ENCODE data around the gene ZSWIM8.

ZSWIM8 gene

DNA sequence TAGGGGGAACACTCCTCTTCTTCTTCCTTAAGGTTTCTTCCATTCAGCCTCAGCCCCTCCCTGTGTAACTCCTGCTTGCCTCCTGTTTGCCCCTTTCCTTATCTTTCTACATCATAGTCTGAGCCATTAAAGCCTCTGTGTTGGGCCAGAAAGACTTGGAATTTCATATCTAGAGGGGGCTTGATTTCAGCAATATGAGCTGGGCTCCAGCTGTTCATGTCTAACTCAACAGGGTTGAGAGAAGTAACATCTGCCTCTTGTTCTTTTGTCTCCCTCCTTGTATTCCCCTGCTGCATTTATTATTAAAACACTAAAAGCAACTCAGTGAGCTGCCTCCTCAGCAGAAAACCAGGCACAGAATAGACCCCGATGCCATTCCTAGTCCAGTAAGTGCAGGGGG lies 23.6 kb upstream of the ZSWIM8 start:
- CTCF ChIA-PET = interaction anchor here (1.8 to 2.7 kb wide), 2 partner anchors 10 to 15 kb away, joined by 5 to 10 read pairs; a partner anchor contains a TSS
- DNase-seq (ENCODE audit: extremely low spot score) = no peak
- TF ChIP-seq, protein P1, sequence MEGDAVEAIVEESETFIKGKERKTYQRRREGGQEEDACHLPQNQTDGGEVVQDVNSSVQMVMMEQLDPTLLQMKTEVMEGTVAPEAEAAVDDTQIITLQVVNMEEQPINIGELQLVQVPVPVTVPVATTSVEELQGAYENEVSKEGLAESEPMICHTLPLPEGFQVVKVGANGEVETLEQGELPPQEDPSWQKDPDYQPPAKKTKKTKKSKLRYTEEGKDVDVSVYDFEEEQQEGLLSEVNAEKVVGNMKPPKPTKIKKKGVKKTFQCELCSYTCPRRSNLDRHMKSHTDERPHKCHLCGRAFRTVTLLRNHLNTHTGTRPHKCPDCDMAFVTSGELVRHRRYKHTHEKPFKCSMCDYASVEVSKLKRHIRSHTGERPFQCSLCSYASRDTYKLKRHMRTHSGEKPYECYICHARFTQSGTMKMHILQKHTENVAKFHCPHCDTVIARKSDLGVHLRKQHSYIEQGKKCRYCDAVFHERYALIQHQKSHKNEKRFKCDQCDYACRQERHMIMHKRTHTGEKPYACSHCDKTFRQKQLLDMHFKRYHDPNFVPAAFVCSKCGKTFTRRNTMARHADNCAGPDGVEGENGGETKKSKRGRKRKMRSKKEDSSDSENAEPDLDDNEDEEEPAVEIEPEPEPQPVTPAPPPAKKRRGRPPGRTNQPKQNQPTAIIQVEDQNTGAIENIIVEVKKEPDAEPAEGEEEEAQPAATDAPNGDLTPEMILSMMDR (IDR thresholded peaks at IDR 0.05; ENCODE audit: control extremely low read depth, extremely low read depth, low read depth, missing control alignments) = no peak
- POLR2A ChIA-PET = interaction anchor here (2.2 kb wide), 1 partner anchor 9 kb away, joined by 6 read pairs; no protein-coding TSS in a partner anchor

DNA sequence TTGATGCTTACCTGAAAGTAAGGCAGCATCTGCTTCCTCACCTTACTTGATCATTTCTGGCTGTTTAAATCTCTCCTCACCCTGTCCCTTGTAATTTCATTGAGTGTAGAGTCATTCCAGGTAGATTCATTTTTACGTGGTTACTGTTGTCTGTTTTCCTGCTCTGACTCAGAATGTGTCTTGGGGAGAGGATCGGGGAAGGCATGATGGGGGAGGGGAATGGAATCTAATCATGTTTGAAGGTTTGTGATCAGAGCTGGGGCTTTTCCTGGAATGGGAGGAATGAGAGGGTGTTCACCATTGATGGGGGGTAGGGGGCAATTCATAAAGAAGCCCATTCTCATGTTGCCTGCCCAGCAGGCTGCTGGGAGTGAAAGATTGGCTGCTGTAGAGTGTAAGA lies 22.5 kb upstream of the ZSWIM8 start:
- ChIA-PET POLR2A (interaction anchor here (0.6 to 2.2 kb wide), 3 partner anchors 10 to 108 kb away, joined by 6 to 10 read pairs (median 9); a partner anchor contains a TSS), CTCF (interaction anchor here (1.0 to 2.7 kb wide), 3 partner anchors 9 to 33 kb away, joined by 3 to 10 read pairs (median 5); a partner anchor contains a TSS)
- TF ChIP-seq, protein P1 (IDR thresholded peaks at IDR 0.05; ENCODE audit: control extremely low read depth, extremely low read depth, low read depth, missing control alignments) = no peak
- no peak for DNase-seq (ENCODE audit: extremely low spot score)

DNA sequence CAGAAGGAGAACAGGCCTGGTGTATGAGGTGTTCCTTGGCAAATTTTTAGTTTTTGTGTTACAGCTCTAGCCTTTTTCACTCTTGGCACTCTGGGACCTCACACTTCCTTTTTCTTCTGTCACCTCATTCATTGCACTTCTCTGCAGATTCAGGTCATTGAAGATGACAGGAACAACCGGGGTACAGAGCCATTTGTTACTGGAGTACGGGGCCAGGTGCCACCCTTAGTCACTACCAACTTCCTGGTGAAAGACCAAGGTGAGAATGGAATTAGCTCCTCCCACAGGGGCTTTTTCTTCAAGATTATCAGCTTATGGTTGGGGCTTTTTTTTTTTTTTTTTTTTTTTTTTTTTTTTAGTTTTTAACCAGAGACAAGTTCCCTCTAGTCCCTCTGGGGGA lies 22.1 kb upstream of the ZSWIM8 start:
- CTCF ChIA-PET = interaction anchor here (1.0 to 2.7 kb wide), 3 partner anchors 9 to 33 kb away, joined by 3 to 10 read pairs (median 5); a partner anchor contains a TSS
- TF ChIP-seq, protein P1 (IDR thresholded peaks at IDR 0.05; ENCODE audit: control extremely low read depth, extremely low read depth, low read depth, missing control alignments) = no peak
- POLR2A ChIA-PET = interaction anchor here (0.6 to 2.2 kb wide), 3 partner anchors 9 to 109 kb away, joined by 6 to 10 read pairs (median 9); a partner anchor contains a TSS
- no peak for DNase-seq (ENCODE audit: extremely low spot score)

DNA sequence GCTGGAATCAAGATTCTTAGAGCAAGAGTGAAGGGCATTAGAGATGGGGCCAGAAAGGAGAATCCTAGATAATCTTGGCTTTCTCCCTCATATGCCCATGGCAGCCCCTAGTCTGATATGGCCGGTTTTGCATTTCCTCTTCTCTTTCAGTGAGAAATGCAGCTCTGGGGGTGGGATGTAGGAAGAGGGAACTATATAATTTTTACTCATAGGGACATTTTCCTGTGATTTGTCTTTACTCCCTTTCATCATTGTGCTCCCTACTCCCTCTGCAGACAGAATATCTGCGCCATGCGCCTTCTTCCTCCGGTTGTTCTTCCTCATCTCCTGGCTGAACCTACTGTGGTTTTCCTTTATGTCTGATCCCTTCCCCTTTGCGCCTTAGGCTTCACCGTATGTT lies 20.3 kb upstream of the ZSWIM8 start:
- TF ChIP-seq, protein P1 (IDR thresholded peaks at IDR 0.05; ENCODE audit: control extremely low read depth, extremely low read depth, low read depth, missing control alignments) = no peak
- ChIA-PET CTCF (interaction anchor here (1.2 kb wide), 1 partner anchor 18 kb away, joined by 3 read pairs; no protein-coding TSS in a partner anchor), POLR2A (no interaction called here)
- DNase-seq (ENCODE audit: extremely low spot score) = no peak

DNA sequence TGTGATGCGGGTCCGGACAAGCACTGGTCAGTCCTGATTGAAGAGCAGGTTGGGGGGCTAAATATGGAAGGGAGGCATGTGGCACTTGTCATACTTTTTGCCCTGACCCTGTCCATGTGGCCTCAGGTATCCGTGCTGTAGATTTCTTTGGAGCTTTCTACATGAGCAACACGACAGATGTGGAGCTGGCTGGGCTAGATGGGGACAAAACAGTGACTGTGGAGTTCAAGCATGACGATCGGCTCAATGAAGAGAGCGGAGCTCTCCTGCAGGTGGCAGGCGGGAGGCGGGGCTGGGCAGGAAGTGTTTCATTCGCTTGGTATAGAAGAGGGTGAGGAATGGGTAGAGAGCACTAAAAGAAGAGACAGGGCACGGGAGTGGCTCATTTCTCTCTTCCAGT lies 16.5 kb upstream of the ZSWIM8 start:
- TF ChIP-seq, protein P1 (IDR thresholded peaks at IDR 0.05; ENCODE audit: control extremely low read depth, extremely low read depth, low read depth, missing control alignments) = peak; percentile 31
- CTCF ChIA-PET = interaction anchor here (0.7 to 6.4 kb wide), 7 partner anchors 9 to 52 kb away, joined by 3 to 32 read pairs (median 3); partner anchors contain the start of gene CHCHD1
- POLR2A ChIA-PET = interaction anchor here (0.8 to 1.7 kb wide), 3 partner anchors 9 to 21 kb away, joined by 3 to 8 read pairs (median 5); no protein-coding TSS in a partner anchor
- DNase-seq (ENCODE audit: extremely low spot score) = peak; percentile 40

DNA sequence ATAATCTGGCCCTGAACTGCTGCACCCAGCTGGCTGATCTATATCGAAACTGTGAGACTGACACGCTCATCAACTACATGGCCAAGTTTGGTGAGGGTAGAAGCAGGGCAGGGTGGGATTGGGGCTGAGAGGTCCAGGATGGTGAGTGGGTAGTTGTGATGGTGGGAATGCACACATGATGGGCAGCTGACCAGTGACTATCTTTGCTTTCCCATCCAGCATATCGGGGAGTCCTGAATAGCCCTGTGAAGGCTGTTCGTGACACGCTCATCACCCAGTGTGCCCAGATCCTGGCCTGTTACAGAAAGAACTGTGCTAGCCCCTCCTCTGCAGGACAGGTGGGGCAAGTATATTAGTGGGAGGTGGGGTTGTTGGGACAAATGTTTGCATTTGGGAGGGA lies 16.0 kb upstream of the ZSWIM8 start:
- CTCF ChIA-PET = interaction anchor here (0.9 to 6.4 kb wide), 7 partner anchors 9 to 110 kb away, joined by 3 to 32 read pairs (median 4); no protein-coding TSS in a partner anchor
- POLR2A ChIA-PET = interaction anchor here (0.8 to 1.7 kb wide), 3 partner anchors 9 to 22 kb away, joined by 3 to 8 read pairs (median 5); no protein-coding TSS in a partner anchor
- DNase-seq (ENCODE audit: extremely low spot score) = no peak
- TF ChIP-seq, protein P1 (IDR thresholded peaks at IDR 0.05; ENCODE audit: control extremely low read depth, extremely low read depth, low read depth, missing control alignments) = no peak

Measured in GM10248 (cell line).